ENCODE data around the gene RDH13.

DNA sequence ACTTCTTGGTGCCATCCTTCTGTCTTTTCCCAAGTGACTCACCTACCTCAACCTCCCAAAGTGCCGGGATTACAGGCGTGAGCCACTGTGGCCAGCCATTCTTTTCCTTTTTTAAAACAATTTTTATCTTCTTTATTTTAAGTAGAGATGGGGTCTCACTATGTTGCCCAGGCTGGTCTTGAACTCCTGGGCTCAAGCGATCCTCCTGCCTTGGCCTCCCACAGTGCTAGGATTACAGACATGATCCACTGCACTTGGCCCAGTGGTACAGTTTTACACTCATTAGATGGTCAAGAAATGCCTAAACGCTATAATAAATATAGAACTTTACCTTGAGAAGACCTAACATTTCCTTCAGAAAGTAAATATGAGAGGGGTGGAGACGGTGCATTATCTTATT, 49.4 kb downstream of the RDH13 start:
- TF ChIP-seq, protein P1, sequence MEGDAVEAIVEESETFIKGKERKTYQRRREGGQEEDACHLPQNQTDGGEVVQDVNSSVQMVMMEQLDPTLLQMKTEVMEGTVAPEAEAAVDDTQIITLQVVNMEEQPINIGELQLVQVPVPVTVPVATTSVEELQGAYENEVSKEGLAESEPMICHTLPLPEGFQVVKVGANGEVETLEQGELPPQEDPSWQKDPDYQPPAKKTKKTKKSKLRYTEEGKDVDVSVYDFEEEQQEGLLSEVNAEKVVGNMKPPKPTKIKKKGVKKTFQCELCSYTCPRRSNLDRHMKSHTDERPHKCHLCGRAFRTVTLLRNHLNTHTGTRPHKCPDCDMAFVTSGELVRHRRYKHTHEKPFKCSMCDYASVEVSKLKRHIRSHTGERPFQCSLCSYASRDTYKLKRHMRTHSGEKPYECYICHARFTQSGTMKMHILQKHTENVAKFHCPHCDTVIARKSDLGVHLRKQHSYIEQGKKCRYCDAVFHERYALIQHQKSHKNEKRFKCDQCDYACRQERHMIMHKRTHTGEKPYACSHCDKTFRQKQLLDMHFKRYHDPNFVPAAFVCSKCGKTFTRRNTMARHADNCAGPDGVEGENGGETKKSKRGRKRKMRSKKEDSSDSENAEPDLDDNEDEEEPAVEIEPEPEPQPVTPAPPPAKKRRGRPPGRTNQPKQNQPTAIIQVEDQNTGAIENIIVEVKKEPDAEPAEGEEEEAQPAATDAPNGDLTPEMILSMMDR (IDR thresholded peaks at IDR 0.05): no peak
- no peak for TF ChIP-seq POLR2A (IDR thresholded peaks at IDR 0.05)

All from adrenal gland (tissue), 5 donors.